Neural progenitor cell (in vitro differentiated cells): ENCODE measurements around the gene SLC46A2.

Experiments used
- EZH2 ChIP-seq: fragments of 200-600 bp; sonication (generic); IDR thresholded peaks from 2 replicates; pipeline ENCODE4 v1.6.1; 2017; ENCODE audit warnings: antibody characterized with exemption, mild to moderate bottlenecking, moderate library complexity
- EZH2phosphoT487 ChIP-seq: fragments of 200-600 bp; sonication (generic); IDR thresholded peaks from 2 replicates; pipeline ENCODE4 v1.6.1; 2017; ENCODE audit warnings: antibody characterized with exemption
- TF ChIP-seq, protein P1 (sequence below): fragments of 200-600 bp; sonication (generic); IDR thresholded peaks from 2 replicates; pipeline ENCODE4 v1.5.1; 2017; ENCODE audit warnings: antibody characterized with exemption, mild to moderate bottlenecking

DNA sequence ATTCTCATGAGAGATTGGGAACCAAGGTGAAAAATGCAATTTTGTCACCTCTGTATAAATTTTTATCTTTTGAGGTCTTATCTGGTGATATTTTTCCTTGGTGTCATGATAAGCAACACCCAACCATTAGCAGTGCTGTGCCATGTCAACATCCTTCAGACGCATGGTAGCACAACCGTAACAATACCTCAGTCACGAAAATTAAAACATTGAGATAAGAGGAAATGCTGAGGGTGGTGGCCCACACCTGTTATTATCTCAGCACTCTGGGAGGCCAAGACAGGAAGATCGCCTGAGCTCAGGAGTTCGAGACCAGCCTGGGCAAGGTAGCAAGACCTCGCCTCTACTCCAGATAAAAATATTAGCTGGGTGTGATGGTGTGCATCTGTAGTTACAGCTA, 32.7 kb downstream of the SLC46A2 start:
- TF ChIP-seq EZH2 (no peak), EZH2phosphoT487 (no peak)
- TF ChIP-seq, protein P1, sequence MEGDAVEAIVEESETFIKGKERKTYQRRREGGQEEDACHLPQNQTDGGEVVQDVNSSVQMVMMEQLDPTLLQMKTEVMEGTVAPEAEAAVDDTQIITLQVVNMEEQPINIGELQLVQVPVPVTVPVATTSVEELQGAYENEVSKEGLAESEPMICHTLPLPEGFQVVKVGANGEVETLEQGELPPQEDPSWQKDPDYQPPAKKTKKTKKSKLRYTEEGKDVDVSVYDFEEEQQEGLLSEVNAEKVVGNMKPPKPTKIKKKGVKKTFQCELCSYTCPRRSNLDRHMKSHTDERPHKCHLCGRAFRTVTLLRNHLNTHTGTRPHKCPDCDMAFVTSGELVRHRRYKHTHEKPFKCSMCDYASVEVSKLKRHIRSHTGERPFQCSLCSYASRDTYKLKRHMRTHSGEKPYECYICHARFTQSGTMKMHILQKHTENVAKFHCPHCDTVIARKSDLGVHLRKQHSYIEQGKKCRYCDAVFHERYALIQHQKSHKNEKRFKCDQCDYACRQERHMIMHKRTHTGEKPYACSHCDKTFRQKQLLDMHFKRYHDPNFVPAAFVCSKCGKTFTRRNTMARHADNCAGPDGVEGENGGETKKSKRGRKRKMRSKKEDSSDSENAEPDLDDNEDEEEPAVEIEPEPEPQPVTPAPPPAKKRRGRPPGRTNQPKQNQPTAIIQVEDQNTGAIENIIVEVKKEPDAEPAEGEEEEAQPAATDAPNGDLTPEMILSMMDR = no peak
